ENCODE data around the gene SHLD2. TPM values are rescaled to one million over a fixed set of nuclear protein-coding genes. Genes with fewer than 3 reads are reported as not detected.
A peak's percentile ranks its signal among the peaks of the same experiment; 100 is the strongest.
"Not testable (repeated sequence)": the region's sequence is repeated elsewhere in the genome, so short reads cannot be mapped to it uniquely, and the experiment has no call there.

The SHLD2 gene
- total and polyA plus RNA-seq, 2 donors = 17.9 to 22.3 TPM

DNA sequence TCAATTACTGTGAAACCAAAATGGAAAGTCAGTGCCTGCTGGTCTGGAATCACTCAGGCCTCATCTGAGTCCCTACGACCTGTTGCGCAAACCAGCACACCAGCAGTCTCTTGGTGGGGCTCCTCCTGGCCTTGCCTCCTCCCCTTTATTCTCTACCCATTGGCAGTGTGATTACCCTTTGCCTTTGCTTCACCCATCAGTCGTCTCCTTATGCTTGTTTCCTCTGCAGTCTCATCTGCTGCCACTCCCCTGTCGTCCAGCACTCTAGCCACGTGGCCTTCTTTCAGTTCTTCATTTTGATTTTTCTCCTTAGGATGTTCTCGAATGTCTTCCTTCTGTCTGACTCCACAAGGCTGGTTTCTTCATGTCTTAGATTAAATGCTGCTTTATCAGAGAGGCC is 89.4 kb downstream of the SHLD2 start:
- H3K9me3 ChIP-seq (ENCODE audit: control insufficient read depth in 2 of 2, insufficient read depth in 1 of 2, low read length in 1 of 2); H3K27me3 ChIP-seq (ENCODE audit: control insufficient read depth in 2 of 2, insufficient read depth in 1 of 2, low read length in 1 of 2); H3K4me3 ChIP-seq (ENCODE audit: low read length in 2 of 2); H3K27ac ChIP-seq (ENCODE audit: low read depth in 1 of 2, low read length in 1 of 2); DNase-seq (ENCODE audit: low read depth in 6 of 9, low spot score in 9 of 9); H3K4me1 ChIP-seq (ENCODE audit: control insufficient read depth in 2 of 2, insufficient read depth in 2 of 2, low read length in 2 of 2); H3K36me3 ChIP-seq (ENCODE audit: control insufficient read depth in 2 of 2, insufficient read depth in 2 of 2, low read length in 1 of 2): not testable (repeated sequence)
- WGBS = 97% methylated on average over 6 of the region's 6 CpGs

DNA sequence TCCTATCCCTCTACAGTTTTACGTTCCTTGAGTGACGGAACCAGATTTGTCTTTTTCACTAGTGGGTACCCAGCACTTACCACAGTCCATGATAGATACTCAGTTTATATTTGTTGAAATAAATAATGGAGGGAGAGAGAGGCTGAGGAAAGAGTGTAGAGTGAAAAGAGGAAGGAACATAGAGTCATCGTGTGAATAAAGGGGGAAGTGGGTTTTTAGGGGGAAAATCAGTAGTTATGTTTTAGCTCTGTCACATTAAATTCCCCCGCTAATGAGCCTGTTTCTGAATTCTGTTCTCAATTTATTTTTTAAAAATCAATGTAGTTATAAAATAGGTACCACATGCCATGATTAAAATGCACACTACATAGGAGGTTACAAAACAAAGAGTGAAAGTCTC is 91.0 kb downstream of the SHLD2 start:
- H3K27me3 ChIP-seq (ENCODE audit: control insufficient read depth in 2 of 2, insufficient read depth in 1 of 2, low read length in 1 of 2); H3K36me3 ChIP-seq (ENCODE audit: control insufficient read depth in 2 of 2, insufficient read depth in 2 of 2, low read length in 1 of 2); H3K27ac ChIP-seq (ENCODE audit: low read depth in 1 of 2, low read length in 1 of 2); H3K9me3 ChIP-seq (ENCODE audit: control insufficient read depth in 2 of 2, insufficient read depth in 1 of 2, low read length in 1 of 2); DNase-seq (ENCODE audit: low read depth in 6 of 9, low spot score in 9 of 9); H3K4me1 ChIP-seq (ENCODE audit: control insufficient read depth in 2 of 2, insufficient read depth in 2 of 2, low read length in 2 of 2); H3K4me3 ChIP-seq (ENCODE audit: low read length in 2 of 2): not testable (repeated sequence)
- WGBS = 81% methylated on average over 4 of the region's 4 CpGs

DNA sequence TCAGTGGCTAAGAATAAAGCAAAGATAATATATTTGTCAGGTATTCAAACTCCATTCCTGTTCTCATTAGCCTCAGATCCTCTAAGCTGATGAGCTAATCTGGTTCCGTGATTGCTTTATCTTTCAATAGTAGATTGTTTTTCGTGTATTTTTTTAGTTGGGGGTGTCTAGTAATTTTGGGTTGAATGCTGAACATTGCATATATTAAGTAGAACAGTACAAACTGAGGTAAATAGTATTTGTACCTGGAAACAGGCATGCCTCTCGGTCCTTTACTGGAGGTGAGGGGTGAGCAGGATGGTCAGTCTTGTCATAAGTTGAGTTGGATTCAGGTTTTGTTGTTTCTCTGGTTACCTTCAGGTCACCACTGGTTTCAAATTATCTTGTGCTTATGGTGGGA is 92.6 kb downstream of the SHLD2 start:
- not testable (repeated sequence) for H3K9me3 ChIP-seq (ENCODE audit: control insufficient read depth in 2 of 2, insufficient read depth in 1 of 2, low read length in 1 of 2); H3K27ac ChIP-seq (ENCODE audit: low read depth in 1 of 2, low read length in 1 of 2); H3K4me1 ChIP-seq (ENCODE audit: control insufficient read depth in 2 of 2, insufficient read depth in 2 of 2, low read length in 2 of 2); H3K4me3 ChIP-seq (ENCODE audit: low read length in 2 of 2); DNase-seq (ENCODE audit: low read depth in 6 of 9, low spot score in 9 of 9); H3K27me3 ChIP-seq (ENCODE audit: control insufficient read depth in 2 of 2, insufficient read depth in 1 of 2, low read length in 1 of 2); H3K36me3 ChIP-seq (ENCODE audit: control insufficient read depth in 2 of 2, insufficient read depth in 2 of 2, low read length in 1 of 2)
- 81% methylated on average over 3 of the region's 3 CpGs for whole genome bisulfite sequencing

DNA sequence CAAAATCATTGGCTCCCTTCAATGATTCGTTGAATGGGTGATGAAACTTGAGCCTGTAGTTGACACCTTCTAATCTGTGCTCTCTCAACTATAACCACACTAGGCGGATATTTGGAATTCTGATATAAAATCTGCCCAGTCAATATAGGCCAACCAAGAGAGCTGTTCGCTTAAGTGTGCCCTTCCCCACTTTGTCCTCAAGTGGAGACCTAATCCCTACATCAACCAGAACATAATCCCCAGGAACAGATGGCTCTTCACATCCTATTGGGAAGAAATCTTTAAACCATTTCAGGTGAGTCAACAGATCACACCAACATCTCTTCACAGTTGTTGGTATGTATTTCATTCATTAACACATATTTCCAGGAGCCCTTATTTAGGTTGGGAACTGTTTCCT is 96.8 kb downstream of the SHLD2 start:
- not testable (repeated sequence) for H3K4me3 ChIP-seq (ENCODE audit: low read length in 2 of 2); H3K4me1 ChIP-seq (ENCODE audit: control insufficient read depth in 2 of 2, insufficient read depth in 2 of 2, low read length in 2 of 2); H3K9me3 ChIP-seq (ENCODE audit: control insufficient read depth in 2 of 2, insufficient read depth in 1 of 2, low read length in 1 of 2); DNase-seq (ENCODE audit: low read depth in 6 of 9, low spot score in 9 of 9); H3K27me3 ChIP-seq (ENCODE audit: control insufficient read depth in 2 of 2, insufficient read depth in 1 of 2, low read length in 1 of 2); H3K27ac ChIP-seq (ENCODE audit: low read depth in 1 of 2, low read length in 1 of 2); H3K36me3 ChIP-seq (ENCODE audit: control insufficient read depth in 2 of 2, insufficient read depth in 2 of 2, low read length in 1 of 2)
- 100% methylated on average over 3 of the region's 3 CpGs for WGBS

DNA sequence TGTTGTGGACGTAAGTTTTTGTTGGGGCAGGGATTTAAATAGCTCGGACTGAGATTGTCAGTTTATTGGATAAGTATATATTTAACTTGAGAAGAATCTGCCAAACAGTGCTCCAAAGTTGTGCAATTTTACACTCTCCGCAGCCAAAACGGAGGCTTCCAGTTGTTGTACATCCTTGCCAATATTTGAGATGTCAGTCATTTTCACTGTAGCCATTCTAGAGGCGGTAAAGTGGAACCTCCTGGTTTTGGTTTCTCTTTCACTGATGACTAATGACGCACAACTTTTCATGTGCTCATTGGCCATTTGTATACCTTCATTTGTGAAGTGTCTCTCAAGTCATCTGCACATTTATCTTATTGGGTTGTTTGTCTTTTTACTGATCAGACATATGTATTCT is 105.9 kb downstream of the SHLD2 start:
- WGBS = 88% methylated on average over 6 of the region's 6 CpGs
- H3K4me3 ChIP-seq (ENCODE audit: low read length in 2 of 2); H3K27ac ChIP-seq (ENCODE audit: low read depth in 1 of 2, low read length in 1 of 2); H3K9me3 ChIP-seq (ENCODE audit: control insufficient read depth in 2 of 2, insufficient read depth in 1 of 2, low read length in 1 of 2); H3K27me3 ChIP-seq (ENCODE audit: control insufficient read depth in 2 of 2, insufficient read depth in 1 of 2, low read length in 1 of 2); H3K4me1 ChIP-seq (ENCODE audit: control insufficient read depth in 2 of 2, insufficient read depth in 2 of 2, low read length in 2 of 2); H3K36me3 ChIP-seq (ENCODE audit: control insufficient read depth in 2 of 2, insufficient read depth in 2 of 2, low read length in 1 of 2): not testable (repeated sequence)
- DNase-seq (ENCODE audit: low read depth in 6 of 9, low spot score in 9 of 9) = peak in 1 of 9 donors; percentile 34

DNA sequence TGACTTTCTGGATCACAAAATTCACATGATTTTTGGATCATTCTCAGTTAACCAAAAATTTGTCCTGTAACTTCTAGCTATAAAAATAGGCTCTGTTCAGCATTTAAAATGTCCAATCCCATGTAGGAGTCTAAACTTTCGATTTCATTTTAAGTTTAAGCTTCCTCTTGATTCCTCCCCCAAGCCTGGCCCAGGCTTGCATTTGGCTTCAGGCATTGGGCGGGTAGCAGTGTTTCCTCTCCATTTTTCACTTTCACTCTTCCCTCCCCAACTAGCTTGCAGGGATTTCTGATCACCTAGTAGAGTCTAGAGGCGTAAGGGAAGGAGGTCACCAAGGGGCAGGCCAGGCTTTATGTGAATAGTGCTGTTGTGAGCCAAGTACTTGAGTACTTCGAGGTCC is 109.8 kb downstream of the SHLD2 start:
- H3K9me3 ChIP-seq (ENCODE audit: control insufficient read depth in 2 of 2, insufficient read depth in 1 of 2, low read length in 1 of 2); H3K27ac ChIP-seq (ENCODE audit: low read depth in 1 of 2, low read length in 1 of 2); H3K27me3 ChIP-seq (ENCODE audit: control insufficient read depth in 2 of 2, insufficient read depth in 1 of 2, low read length in 1 of 2); H3K36me3 ChIP-seq (ENCODE audit: control insufficient read depth in 2 of 2, insufficient read depth in 2 of 2, low read length in 1 of 2); H3K4me1 ChIP-seq (ENCODE audit: control insufficient read depth in 2 of 2, insufficient read depth in 2 of 2, low read length in 2 of 2); DNase-seq (ENCODE audit: low read depth in 6 of 9, low spot score in 9 of 9); H3K4me3 ChIP-seq (ENCODE audit: low read length in 2 of 2): not testable (repeated sequence)
- 19% methylated on average over 2 of the region's 4 CpGs for WGBS

DNA sequence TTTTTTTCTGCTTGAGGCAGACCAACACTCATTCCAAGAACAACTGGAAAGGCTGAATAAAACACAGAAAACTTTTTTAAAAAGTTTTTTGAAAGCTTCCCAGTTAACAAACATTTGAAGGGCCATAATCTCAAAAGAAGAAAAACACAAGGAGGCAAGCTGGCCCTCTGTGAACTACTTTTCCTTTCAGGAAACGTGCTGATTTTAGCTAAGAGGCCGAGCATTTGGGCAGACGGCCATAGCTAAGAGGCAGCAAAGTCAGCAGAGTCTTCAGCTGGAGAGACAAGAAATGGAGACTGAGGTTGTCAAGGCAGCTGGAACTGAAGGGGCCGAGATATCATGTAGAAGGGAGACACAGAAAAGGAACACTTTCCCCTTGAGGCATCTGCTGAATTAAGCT is 111.9 kb downstream of the SHLD2 start:
- not testable (repeated sequence) for H3K36me3 ChIP-seq (ENCODE audit: control insufficient read depth in 2 of 2, insufficient read depth in 2 of 2, low read length in 1 of 2); DNase-seq (ENCODE audit: low read depth in 6 of 9, low spot score in 9 of 9); H3K4me1 ChIP-seq (ENCODE audit: control insufficient read depth in 2 of 2, insufficient read depth in 2 of 2, low read length in 2 of 2); H3K4me3 ChIP-seq (ENCODE audit: low read length in 2 of 2); H3K27ac ChIP-seq (ENCODE audit: low read depth in 1 of 2, low read length in 1 of 2); H3K9me3 ChIP-seq (ENCODE audit: control insufficient read depth in 2 of 2, insufficient read depth in 1 of 2, low read length in 1 of 2); H3K27me3 ChIP-seq (ENCODE audit: control insufficient read depth in 2 of 2, insufficient read depth in 1 of 2, low read length in 1 of 2)
- WGBS = over 99% methylated on average over 4 of the region's 4 CpGs

DNA sequence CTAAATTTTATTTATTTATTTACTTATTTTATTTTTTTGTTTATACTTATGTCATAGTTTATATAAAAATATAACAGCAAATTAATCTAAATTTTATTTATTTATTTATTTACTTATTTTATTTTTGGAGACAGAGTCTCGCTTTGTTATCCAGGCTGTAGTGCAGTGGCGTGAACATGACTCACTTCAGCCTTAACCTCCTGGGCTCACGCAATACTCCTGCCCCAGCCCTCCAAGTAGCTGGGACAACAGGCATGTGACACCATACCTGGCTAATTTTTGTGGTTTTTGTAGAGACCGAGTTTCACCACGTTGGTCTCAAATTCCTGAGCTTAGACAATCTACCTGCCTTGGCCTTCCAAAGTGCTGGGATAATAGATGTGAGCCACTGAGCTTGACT is 115.3 kb downstream of the SHLD2 start:
- not testable (repeated sequence) for DNase-seq (ENCODE audit: low read depth in 6 of 9, low spot score in 9 of 9); H3K27me3 ChIP-seq (ENCODE audit: control insufficient read depth in 2 of 2, insufficient read depth in 1 of 2, low read length in 1 of 2); H3K27ac ChIP-seq (ENCODE audit: low read depth in 1 of 2, low read length in 1 of 2); H3K4me3 ChIP-seq (ENCODE audit: low read length in 2 of 2); H3K4me1 ChIP-seq (ENCODE audit: control insufficient read depth in 2 of 2, insufficient read depth in 2 of 2, low read length in 2 of 2); H3K36me3 ChIP-seq (ENCODE audit: control insufficient read depth in 2 of 2, insufficient read depth in 2 of 2, low read length in 1 of 2); H3K9me3 ChIP-seq (ENCODE audit: control insufficient read depth in 2 of 2, insufficient read depth in 1 of 2, low read length in 1 of 2)
- 96% methylated on average over 5 of the region's 5 CpGs for WGBS

DNA sequence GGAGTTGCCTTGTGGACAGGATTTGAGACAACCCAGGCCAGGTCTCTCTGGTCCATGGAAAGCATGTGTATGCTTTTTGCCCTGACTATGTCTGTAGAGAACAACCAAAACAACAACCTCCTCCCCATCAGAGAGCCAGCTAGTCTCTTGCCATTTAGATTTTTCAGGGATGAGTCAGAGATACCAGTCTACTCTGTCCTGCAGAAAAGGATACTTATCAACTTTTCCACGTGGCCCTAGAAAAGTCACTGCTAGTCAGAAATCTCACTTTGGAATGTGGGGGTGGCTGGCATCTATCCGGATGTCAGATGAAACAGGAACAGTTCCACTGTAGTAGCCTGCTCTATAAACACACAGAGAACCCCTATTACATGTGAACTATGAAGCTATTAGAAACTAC is 116.8 kb downstream of the SHLD2 start:
- DNase-seq (ENCODE audit: low read depth in 6 of 9, low spot score in 9 of 9); H3K9me3 ChIP-seq (ENCODE audit: control insufficient read depth in 2 of 2, insufficient read depth in 1 of 2, low read length in 1 of 2); H3K4me1 ChIP-seq (ENCODE audit: control insufficient read depth in 2 of 2, insufficient read depth in 2 of 2, low read length in 2 of 2); H3K4me3 ChIP-seq (ENCODE audit: low read length in 2 of 2); H3K36me3 ChIP-seq (ENCODE audit: control insufficient read depth in 2 of 2, insufficient read depth in 2 of 2, low read length in 1 of 2); H3K27ac ChIP-seq (ENCODE audit: low read depth in 1 of 2, low read length in 1 of 2); H3K27me3 ChIP-seq (ENCODE audit: control insufficient read depth in 2 of 2, insufficient read depth in 1 of 2, low read length in 1 of 2): not testable (repeated sequence)
- 99% methylated on average over 2 of the region's 2 CpGs for WGBS

DNA sequence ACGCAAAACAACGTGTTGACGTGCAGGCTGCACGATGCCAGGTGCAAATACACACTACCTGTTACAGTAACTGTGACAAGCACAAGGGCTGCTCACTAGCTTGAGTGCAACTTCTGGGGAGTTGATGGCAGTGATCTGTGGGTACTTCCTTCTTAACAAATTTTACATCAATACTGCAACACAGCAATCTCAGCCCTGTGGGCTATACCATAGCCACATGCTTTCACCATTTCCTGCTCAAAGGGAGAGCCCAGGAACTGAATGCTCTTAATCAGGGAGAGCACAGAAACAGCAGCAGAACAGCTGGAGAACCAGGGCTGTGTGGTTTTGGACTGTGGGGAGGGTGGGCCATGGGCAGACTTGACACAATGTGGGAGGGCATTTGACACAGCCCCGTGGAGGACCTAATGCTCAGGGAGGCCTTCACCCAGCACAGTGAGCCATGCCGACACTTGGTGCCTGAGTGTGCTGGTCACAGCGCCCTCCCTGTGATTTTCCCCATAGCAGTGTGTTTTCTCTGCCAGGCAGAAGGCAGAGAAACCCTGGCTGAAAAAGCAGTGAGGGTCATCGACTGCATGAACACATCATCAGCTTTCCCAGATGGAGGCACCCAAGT is 118.3 kb downstream of the SHLD2 start:
- not testable (repeated sequence) for H3K27me3 ChIP-seq (ENCODE audit: control insufficient read depth in 2 of 2, insufficient read depth in 1 of 2, low read length in 1 of 2); DNase-seq (ENCODE audit: low read depth in 6 of 9, low spot score in 9 of 9); H3K9me3 ChIP-seq (ENCODE audit: control insufficient read depth in 2 of 2, insufficient read depth in 1 of 2, low read length in 1 of 2); H3K4me1 ChIP-seq (ENCODE audit: control insufficient read depth in 2 of 2, insufficient read depth in 2 of 2, low read length in 2 of 2); H3K4me3 ChIP-seq (ENCODE audit: low read length in 2 of 2); H3K36me3 ChIP-seq (ENCODE audit: control insufficient read depth in 2 of 2, insufficient read depth in 2 of 2, low read length in 1 of 2); H3K27ac ChIP-seq (ENCODE audit: low read depth in 1 of 2, low read length in 1 of 2)
- WGBS = 64% methylated on average over 7 of the region's 8 CpGs
